Fibroblast of skin of right quadriceps (primary cell): Measurements from ENCODE around the gene LZTR1.
A peak's percentile ranks its signal among the peaks of the same experiment; 100 is the strongest.
"Not testable (repeated sequence)": the region's sequence is repeated elsewhere in the genome, so short reads cannot be mapped to it uniquely, and the experiment has no call there.

Experiments
- DNase-seq: peaks from one replicate; pipeline ENCODE4 v3.0.0-alpha.2; 2013

LZTR1 gene

DNA sequence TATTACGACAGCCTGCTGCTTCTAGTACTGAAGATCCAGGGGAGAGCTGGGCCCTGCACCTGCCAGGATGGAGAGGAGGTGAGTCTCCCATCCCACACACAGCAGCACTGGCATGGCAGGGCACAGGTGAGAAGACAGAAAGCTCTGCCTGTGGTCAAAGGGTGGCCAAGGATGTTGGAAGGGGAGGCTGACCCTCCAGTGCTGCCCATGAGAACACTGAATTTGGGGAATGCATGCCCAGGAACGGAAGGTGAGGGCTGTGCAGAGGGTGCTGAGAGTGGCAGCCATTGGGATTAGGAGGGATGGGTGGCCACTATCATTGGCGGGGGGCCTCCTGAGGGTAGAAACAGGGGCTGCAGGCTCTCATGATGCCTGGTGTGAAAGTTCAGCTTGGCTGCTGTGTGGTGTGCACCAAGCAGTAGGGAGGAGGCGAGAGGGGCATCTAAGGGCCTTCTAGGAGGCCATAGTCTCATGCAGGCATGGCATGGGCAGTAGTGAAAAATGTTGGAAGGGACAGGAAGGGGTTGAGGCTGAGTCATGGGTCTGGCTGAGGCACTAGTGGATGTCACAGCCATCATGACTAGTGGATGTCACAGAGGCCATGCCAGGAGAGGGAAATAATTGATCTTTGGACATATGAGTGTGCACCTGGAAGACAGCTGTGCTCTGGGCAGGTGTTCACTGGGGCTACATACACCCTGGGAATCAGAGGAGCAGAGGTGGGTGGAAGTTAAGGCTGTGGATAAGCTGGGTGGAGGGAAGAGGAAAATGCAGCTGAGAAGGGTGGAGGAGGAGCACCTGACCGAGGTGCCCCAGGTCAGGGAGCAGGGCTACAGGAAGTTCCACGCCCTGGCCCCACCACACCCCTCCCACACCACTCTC is 61.1 kb downstream of the LZTR1 start:
- DNase-seq = no peak

DNA sequence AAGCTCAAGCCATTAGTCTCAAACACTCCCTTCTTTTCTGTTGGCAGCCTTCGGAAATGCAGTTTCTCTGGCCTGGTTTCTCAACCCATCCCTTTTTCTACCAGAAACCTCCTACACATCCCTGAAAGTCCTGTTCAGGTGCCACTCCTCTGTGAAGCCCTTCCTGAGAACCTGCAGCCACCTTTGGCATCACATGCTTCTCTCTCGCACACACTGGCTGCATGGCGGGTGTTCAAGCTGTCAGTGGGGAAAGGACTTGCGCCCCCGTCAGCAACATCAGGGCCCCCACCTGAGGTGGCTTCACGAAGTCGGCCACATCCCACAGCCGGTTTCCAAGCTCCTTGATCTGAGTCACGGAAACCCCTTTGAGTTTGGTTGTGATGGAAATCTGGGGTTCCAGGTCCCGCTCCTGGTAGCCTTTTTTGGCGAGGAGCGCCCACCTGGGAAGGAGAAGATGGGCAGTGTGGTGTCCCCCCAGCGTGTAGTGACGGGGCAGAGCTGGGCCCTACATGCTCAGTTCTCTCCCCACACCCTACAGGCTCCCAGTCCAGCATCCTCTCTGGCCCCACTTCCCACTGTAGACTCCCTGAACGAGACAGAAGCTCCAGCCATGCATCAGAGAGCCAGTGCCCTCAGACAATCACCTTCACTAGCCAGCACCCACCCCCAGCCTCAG is 61.9 kb downstream of the LZTR1 start:
- no peak for DNase-seq

DNA sequence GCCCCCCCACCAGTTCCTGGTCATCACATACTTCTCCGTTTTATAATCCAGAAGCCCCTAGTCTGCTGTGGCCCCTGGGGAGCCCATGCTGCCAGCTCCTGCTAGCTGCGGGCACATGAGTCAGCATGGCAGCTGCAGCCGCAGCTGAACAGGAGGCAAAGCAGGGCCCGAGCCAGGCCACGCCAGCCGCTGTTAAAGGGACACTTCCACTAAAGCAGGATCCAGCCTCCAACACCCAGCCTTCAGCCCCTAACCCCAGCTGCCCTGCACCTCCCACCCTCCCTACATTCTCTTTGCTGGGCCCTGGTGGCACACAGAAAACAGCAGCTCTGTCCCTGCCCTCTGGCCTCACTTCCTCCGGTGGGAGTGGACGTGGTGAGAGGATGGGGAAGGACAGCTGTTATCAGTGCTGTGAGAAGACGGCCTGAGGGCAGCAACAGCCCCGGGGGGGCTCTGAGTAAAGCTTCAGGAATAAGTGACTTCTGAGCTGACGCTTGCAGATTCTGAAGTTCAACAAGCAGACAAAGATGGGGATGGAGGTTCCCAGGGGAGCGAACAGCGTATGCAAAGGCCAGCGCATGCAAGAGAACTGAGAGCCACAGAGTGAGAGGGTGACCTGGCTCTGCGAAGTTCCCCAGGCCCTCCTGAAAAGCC is 63.0 kb downstream of the LZTR1 start:
- DNase-seq = peak; percentile 74

DNA sequence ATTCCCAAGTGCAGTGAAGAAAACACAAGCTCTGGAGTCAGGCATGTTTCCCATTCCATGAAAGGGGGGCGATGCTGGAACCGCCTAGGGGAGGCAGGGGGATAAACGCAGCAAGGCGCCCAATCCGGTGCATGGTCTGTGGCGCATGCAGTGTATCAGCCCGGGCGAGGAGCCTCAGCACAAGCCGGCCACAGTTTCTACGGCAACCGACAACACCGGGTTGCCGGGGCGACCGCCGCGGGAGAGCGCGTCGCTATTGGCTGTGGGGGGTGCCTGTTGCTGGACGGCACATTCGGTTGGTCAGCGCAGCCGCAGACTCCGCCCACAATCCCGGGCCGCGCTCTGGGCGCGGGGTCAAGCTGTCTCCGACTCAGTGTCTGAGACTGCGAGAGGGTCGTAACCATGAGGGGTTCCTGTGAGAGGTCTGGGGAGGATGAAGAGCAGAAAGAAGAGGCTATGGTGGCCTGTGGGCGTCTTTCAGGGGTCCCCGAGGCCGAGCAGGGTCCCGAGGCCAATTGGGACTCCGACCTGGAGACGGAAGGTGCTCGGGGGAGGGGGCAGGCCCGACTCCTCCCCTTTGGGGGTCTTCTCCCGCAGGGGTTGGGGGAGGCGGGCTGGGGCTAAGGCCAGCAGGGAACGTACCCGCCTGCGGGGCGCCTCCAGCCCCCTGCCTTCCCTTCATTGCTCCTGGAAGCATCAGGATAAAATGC is 63.6 kb downstream of the LZTR1 start, which contains the start of gene LRRC74B:
TSS of gene LRRC74B (plus strand) at position 362 of the 710 bp plus-strand sequence. CDS start at position 403, 41 bp downstream.
- peak; percentile 90 for DNase-seq

DNA sequence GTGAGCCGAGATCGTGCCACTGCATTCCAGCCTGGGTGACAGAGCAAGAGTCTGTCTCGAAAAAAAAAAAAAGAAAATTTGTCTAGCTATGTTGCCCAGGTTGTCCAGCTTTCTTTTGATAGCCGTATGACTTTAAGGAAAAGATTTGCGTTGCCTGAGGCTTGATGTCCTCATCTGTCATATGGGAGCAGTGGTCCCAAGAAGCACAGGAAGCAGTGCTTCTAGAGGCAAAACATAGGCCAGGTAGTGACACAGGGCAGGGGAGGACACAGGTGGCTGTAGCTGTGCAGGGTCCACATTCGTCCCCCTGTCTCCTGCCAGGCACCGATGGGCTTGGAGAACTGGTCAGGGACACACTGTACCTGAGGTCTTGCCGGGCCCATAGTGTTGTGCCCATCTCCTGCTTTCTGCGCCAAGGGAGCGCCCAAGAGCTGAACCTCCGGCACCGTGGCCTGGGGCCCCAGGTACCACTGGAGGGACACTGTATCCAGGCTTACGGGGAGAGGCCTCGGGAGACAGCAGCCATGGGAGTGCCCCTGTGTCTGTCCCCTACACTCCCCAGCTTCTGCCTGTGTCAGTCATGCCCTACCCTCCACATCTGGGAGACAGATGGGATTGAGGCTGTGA is 65.1 kb downstream of the LZTR1 start:
- no peak for DNase-seq

DNA sequence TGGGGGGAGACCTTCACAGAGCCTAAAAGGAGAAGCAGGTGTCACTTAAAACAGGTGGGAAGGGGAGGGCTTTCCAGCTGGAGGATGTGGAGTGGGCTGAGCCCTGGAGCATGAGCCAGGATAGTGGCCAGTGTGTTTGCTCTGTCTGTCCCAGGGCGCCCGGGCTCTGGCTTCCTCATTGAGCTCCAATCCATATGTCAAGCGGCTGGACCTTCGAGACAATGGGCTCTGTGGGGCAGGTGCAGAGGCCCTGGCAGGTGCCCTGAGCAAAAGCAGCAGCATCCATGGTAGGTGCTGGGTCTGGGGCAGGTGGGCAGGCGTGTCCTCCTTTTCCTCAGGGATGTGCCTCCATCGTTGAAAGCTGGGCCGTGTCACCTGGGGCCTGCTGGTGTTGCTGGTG is 65.6 kb downstream of the LZTR1 start:
- no peak for DNase-seq

DNA sequence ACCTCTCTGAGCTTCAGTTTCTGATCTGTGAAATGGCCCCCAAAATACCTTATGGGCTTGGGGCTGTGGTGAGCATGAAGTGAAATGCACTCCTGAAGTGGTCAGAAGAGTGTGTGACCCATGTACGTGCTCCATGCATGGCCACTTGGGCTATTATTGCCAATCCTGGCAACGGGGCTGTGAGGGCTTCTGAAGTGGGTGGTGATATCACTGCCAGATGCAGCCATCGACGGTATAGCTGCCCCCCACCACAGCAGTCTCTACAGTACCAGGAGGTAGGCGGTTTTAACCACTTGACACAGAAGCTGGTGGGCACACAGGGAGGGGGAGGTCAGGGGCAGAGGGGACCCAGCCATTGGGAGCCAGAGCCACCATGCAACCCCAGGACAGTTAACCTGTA is 66.4 kb downstream of the LZTR1 start:
- DNase-seq = not testable (repeated sequence)
